ENCODE data around the gene FLOT2.
"Not testable (repeated sequence)": the region's sequence is repeated elsewhere in the genome, so short reads cannot be mapped to it uniquely, and the experiment has no call there.

FLOT2 gene

DNA sequence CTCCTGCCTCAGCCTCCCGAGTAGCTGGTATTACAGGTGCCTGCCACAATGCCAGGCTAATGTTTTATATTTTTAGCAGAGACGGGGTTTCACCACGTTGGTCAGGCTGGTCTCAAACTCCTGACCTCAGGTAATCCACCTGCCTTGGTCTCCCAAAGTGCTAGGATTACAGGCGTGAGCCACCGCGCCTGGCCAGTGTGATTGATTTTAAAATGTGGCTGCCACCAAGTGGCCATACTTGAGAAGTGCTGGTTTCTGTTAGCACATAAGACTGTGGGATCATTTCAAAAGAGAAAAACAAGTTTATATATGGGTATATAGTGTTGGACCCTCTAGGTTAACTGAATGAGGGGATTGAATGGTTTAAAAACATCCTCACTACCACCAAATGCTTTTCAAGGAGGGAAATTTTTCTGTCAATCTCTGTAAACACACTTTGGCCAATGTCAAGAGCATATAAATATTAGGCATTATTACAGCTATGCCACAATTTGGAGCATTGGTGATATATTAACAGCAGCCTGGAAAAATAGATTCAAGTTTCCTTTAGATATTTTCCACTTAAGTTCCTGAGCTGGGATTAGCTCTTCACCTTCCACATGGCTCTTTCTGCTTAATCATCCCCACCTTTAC, 18.9 kb upstream of the FLOT2 start:
- DNase-seq: peak; percentile 23 to 76

DNA sequence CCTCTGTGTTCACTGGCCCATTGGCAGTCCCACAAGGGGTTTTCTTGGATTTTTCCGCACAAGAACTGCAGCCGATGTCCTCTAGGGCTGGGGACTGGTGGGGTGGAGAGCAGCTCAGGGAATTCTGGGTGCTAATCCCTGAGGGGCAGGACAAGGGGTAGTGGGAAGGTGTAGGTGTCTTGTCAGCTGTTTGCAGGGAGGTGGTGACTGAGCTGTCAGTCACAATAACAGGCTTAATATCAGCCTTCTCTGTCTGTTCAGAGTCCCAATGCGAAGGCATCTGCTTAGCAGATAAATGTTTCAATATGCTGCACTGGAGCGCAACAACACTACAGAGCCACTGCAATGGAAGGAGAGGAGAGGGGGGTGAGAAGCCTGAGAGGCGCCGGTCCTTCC, 15.4 kb upstream of the FLOT2 start:
- DNase-seq: no peak

DNA sequence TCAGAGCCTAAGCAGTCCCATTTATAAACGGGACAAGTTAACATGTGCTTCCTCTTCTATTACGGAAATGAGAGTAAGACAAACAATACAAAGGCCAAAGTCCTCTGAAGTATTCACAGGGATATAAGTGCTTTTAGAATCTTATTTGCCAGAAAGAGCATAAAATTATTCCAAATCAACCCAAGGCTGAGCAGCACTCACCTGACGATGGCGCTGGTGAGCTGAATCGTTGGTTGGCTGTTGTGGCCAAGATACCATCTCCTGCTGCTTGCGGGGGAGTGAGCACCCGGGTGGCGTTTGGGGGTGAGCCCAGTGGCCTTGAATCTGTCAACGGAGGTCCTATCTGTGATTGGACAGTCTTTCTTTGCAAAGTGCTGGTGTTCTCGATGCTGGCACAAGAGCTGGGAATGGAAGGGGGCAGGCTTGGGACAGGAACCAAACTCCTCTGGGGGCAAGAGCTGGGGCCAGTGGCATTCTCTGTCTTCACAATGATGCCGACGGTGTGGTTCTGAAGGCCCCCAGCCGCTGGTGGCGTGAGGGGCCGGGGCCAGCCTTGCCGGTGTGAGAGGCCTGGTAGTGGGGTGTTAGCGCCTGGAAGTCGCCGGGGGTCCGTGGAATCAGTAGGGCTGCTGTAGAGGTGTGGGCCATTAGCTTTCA, 14.9 kb upstream of the FLOT2 start:
- no peak for DNase-seq

DNA sequence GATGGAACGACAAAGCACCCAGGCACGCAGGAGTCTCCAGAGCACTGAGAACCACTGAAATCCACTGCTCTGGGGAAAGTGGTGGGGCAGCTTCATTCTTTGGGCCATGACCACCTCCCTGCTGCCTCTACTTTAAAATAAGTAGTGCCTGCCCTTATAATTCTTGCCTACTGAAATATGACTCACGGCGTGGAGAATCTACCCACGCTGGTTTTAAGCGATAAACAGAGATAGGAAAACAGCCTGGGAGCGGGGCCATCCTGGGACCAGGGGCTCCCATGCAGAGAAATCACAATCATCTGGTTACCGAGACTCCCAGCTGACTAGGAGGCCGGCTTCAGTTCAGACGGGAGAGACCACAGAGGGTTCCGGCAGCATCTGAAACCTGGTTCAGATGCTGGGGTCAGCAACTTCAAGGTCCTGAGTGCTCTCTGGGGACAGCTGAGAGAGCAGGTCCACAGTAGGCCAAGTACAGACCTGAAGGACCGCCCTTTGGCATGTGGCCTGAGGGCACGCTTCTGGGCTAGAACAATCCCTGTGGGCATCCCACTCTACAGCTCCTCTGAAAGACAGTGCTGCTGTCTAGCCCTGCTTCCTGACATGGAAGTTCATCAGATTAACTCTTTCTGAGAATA, 14.0 kb upstream of the FLOT2 start:
- DNase-seq: no peak

DNA sequence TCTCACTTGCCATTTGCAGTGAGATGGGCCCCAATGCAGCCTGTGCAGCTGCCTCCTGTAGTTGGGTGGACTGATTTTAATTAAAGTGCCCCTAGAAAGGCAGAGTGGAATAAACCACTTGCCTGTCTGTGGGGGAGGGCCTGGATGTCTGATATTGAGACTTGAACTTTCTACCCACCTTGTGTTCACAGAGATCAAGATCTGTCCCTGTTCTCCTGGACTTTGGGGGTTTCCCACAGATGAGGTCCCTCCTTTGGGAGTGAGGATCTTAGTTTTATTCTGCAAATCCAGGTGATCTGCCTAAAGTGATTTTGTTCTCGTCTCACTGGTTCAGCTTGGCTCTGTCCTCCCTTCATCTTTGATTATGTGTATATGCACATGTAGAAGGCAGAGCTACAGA, 13.0 kb upstream of the FLOT2 start:
- no peak for DNase-seq

DNA sequence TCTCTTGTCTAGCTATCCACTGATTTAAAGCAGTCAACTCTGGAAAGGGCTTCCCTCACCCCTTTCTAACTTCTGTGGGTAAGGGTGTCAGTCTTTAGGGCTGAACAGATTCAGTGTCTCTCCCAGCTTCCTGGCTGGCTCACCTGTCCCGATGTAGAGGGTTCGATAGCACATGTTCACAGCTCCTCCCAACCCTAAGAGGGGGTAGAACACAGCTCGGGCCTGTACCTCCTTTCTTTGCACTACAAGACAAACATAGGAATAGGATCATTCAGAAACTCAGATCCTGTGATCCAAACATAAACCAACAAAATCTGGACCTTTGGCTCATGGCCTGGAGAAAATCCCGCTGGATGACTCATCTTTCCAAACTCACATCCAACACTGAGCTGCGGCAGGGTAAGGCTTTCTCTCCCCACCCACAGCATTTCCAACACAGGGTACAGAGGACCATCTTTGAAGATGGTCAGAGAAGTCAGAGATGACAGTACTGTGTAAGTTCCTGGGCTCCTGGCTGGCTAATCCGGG, 11.2 kb upstream of the FLOT2 start:
- DNase-seq: no peak

DNA sequence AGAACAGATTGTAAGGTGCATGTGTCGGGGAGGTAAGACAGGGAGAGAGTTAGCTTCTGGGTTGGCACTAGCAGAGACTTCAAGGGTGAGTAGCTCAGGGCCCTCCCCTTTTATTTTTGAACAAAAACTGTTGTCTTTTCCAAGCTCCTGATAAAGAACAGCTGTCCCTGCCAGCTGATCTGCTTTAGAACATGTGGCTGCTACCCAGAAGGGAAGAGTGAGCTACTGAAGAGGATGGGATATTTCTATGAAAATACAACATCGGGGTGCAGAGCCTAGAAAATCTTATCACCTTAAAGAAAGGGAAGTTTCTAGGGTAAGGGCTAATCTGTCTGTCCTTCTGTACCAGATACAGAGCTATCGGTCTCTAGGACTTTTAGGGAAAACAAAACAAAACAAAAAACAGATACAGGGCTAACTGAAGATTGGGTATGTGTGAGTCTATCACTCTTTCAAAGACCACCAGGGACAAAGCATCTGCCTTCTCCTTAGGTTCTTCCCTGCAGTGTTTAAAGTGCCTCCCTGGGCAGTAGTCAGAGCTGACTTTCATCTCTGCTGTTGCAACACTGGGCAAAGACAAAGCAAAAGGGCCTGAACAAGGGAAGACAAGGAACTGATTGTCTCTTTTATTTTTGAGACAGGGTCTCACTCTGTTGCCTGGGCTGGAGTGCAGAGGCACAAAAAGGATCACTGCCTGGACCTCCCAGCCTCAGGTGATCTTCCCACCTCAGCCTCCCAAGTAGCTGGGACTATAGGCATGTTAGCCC, 10.4 kb upstream of the FLOT2 start:
- no peak for DNase-seq

DNA sequence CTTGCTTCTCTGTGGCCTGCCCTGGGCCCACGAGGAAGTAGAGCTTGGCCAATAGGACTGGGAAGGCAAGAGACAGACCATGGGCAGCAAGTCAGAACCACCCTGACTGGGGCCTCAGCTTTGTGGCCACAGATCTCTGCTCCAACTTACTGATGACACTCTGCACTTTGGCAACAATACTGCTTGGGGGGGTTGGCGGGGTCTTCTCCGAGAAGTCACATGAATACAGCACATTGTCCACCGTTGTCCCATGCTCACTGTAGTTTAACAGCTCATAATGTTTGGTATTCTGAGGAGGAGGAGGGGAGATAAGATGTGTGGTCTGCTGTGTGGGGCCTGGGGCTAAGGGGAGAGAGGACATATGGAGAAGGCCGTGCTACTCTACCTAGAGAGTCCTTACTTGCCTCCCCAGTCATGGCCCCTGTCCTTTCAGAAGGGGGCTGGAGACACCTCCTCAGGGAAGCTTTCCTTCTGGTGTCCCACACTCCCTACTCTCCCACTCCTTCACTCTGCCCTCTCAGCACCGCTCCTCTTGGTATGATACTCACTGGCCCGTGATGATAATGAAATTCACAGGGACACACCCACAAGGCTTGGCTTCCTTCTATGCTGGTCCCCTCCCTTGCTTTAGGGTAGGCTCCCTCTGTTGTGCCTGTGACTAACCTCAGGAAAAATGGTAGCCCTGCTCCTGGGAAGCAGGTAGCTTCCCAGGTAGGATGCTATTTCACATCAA, 9.3 kb upstream of the FLOT2 start:
- no peak for DNase-seq

DNA sequence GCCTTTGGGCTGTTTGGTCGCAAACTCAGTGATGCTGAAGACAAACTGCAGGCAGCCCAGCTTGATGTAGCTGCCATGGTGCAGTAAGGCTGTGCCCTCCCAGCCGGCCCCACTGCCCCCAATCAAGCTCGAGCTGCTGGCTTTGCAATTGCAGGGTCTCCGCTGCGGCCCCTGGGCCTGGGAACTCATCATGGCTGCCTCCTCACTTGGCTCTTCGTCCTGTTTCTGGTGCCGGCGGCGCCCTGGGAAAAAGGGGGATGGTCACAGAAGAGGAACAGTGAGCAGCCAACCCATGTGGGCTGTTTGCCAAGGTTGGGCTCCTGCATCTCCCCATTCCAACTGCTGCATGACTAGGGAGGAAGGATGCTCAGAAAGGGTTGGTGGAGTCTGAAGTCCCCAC, 8.7 kb upstream of the FLOT2 start:
- no peak for DNase-seq

DNA sequence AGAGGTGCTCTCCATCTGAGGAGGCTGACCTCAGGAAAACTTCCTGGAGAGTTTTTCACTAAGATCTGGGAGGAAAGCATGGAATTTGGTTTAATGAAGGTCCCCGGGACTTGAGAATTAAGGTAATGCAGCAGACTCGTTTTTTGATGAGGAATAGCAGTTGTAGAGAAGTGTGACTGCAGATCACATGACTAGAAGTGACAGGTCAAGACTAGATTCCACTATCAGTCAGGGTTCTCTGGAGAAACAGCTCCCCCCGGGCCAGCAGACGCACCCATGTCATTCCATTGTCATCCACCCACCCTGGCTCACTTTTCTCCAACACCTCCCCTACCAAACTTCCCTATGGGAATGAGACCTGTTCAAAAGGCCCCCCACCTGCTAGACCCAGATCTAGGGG, 7.3 kb upstream of the FLOT2 start:
- DNase-seq: no peak

DNA sequence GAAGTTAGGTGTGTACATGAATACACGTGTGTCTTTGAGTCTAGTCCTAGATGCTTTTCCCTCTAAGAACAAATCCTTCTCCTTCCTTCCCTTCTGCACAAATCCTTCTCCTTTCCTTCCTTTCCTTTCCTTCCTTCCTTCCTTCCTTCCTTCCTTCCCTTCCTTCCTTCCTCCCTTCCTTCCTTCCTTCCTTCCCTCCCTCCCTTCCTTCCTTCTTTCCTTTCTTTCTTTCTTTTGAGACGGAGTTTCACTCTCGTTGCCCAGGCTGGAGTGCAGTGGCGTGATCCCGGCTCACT, 6.0 kb upstream of the FLOT2 start:
- DNase-seq: not testable (repeated sequence)

DNA sequence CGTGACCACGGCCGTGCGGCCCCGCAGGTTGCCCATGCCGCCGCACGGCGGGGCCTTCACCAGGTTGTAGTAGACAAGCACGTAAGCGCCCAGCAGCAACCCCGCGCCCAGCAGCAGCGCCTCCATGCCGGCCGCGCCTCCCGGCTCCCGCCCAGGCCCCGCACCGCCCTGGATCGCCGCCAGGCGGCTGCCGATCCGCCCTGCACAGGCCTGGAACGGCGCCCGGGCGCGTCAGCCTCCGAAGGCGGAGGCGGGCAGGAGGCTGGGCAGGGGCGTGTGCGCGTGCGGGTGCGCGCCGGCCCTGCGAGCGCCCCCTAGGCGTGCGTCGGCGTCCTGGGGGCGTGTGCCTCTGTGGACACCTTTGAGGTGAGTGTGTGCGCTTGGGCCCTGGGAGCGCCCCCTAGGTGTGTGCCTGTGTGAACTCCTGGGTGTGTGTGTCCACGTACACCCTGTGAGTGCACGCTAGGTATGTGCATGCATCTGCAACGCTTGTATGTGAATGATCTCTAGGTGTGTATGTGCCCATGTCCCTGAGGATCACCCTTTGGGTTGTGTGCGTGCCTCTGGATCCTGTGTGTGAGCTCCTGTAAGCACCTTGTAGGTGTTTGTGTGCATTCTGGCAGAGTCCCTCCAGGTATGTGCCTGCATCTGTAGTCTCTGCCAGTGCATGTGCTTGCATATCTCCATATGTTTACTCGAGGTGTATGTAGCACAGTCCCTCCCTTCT, 5.4 kb upstream of the FLOT2 start, which contains the start of gene DHRS13:
Gene DHRS13, minus strand, starts transcription at position 261 of the 727 bp plus-strand sequence. Its CDS starts 135 bp downstream, at position 126.
- DNase-seq: peak; percentile 98 to 99

DNA sequence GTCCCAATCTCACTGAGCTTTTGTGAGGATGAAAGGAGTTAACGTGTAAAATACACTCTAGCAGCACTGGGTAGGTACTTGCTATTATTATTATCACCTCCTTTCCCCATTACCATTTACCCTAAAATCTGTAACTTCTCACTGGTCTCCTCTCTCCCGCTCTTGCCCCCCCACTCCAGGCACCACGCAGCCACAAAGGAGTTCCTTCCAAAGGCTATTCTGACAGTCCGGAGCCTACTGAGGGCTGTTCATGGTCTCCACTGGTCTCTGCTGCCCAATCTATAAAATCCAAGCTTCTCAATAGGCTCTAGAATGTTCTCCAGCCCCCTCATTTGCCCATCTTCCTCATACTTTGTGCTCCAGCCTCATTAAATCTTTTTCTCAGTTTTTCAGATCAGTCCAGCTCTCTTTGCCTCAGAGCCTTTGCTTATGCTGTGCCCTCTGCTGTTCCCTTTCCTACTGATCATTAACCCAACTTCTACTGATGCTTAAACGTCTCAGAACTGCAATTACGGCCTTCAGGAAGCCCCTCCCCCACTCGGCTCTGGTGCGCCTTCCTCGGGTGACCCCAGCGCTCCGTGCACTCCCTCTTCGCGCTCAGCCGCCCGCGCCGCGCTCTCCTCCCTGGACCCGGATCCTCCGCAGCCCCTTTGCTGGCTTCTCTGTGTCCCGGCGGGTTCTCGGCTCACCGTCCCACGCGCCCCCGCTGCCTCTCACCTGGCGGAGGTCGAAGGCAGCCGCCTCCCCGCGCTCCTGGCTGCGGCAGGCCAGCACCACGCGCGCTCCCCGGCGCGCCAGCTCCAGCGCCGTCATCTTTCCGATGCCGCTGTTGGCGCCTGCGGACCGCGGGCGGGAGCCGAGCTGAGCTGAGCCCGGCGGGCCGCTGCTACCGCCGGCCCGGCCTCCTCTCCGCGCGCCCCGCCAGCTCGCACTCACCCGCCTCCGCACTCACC, 4.6 kb upstream of the FLOT2 start:
- DNase-seq: peak; percentile 70 to 79

DNA sequence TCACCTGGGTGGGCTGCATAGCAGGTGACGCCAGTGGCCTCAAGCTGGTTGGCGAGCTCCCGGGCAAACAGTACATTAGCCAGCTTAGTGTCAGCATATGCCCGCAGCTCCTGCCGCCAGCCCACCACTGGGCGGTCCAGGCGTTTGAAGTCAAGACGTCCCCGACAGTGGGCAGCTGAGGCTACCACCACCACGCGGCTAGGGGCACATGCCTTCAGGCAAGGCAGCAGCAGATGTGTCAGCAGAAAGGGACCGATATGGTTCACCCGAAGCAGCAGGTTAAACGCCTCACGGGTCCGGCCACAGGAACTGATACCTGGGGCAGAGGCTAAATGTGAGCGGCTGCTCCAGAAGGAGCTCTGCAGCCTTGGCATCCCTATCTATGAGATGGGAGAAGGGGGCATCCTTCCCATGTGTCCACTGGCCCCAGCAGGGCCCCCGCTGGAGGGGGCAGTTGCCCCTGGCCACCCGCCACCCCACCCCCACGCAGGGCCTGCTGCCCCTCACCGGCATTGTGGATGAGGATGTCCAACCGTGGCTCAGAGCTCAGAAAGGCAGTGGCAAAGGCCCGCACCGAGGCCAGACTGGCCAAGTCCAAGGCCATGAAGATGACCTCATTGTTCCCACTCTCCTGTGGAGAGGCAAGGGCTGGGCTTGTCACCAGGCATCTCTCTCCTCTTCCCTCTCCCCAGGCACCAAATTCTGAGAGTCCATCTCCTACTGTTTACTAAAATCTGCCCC, 3.6 kb upstream of the FLOT2 start:
- DNase-seq: no peak

DNA sequence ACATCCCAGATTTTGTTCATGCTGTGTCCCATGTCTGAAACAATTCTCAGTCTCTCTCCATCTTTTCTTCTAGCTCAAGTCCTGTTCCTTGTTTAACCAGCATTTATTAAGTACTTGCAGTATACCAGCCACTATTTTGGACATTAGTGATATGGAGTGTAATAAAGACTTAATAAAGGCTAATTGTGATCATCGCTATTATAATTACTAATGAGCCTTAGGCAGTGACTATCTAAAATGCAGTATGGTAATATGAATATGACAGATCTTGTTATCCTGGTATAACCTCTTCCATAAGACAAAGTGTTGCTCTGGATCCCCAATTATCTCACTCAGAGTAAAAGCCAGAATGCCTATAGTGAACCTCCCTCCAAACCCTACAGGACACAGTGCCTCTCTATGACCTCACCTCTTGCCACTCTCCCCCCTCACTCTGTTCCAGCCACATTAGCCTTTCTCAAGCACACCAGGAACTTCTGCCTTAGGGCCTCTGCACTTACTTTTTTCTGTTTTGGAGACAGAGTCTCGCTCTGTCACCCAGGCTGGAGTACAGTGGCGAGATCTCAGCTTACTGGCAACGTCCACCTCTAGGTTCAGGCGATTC, 1.8 kb upstream of the FLOT2 start:
- no peak for DNase-seq

DNA sequence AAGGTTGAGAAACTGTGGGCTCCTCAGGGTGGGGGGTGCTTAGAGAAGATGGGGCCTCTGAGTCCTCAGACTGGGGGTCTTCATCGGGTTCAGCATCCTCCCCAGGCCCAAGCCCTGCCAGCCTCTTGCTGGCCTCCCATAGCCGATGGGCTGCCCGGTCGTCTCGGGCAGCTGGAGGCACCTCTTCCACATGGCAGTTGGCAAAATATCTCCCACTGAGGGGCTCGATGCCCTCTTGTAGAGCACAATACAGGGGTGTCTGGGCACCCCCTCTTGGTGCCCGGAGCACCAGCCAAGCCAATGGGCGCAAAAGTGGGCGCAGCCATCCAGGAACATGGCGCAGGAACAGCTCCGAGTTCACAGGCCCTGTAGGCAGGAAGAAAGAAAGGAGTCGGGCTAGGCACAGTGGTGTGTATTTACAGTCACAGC, 1.0 kb upstream of the FLOT2 start:
- DNase-seq: no peak

DNA sequence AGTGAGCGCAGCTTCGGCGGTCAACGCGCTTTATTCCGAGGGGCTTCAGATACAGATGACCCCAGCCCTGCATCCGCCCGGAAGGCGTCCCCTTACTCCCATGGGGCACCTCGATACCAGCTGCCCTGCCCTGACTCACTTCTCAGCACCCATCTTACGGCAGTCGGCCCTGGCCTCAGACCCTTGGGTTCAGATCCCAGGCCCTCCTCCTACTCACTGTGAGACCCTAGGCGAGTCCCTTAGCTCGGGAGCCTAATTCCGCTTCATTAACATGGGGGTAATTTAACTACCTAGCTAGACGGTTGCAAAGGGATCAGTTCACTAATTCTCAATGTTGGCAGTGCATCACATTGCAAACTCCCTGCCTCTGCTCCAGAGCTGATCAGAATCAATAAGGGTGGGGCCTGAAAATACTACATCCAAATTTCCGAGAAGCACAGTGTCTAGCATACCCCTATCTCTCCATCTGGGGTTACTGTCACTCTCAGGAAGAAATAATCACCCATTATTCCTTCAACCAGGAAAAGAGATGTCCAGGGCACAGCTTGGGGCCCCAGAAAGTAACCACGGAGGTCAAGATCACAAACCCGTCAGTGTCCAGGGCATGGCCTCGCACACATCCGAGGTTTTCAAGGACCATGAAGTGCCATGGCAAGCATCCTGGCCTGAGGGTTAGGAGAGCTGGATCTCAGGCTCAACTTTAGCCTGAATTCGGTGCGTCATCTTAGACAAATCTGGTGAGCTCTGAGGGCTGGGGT, 415 bp upstream of the FLOT2 start:
- DNase-seq: peak in 1 of 2 experiments; percentile 71

DNA sequence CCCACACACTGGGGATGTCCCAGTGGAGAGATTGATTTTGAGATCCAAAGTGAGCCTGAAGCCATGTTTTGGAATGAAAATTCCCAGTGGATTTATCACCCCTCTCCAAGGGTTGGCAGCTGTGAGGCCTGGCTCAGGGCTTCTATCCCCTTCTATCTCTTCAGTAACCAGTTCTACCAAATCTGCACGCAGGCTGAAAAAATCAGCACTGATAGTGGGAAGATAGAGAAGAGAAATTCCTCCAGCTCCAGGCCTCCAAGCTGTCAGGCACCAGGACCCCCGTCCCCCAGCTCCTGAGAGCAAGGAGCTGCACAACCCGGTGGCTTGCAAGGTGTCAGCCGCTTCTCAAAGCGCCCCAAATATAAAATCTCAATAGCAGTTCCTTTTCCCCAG, 1.0 kb downstream of the FLOT2 start:
- DNase-seq: peak in 1 of 2 experiments; percentile 61

Data from NCI-H524 (cell line).